H1 (cell line): ENCODE data around the gene AMHR2. TPM values are rescaled to one million over a fixed set of nuclear protein-coding genes. Genes with fewer than 3 reads are reported as not detected.

Source experiments
- CTCF ChIA-PET: fragments of 300-600 bp; sonication (Branson Sonifier 250); formaldehyde crosslinking; loops from one replicate; lab custom pipeline; 2021; ENCODE audit not compliant: partially characterized antibody; lab: Charles Lee
- POLR2A ChIA-PET: fragments of 300-600 bp; sonication (Branson Sonifier 250); formaldehyde crosslinking; loops from one replicate; lab custom pipeline; 2021; ENCODE audit warnings: inconsistent platforms; ENCODE audit not compliant: partially characterized antibody; lab: Charles Lee
- DNase-seq, 2 experiments: peaks; one replicate each; pipeline versions ENCODE4 v3.0.0 to v3.0.0-alpha.2; 2010 to 2022; ENCODE audit warnings: low spot score in 2 of 2, low read depth in 1 of 2, mixed read lengths in 1 of 2
- FAIRE-seq: peaks from 2 replicates; lab custom pipeline; 2011; peaks lifted over from hg19 to GRCh38; lab: Jason Lieb, UNC
- H2AFZ ChIP-seq: 2 replicates; pipeline ENCODE4 v1.8.1; 2012; ENCODE audit warnings: low read length, inconsistent platforms
- H2AK5ac ChIP-seq: 2 replicates; pipeline ENCODE4 v1.6.1; 2013; ENCODE audit warnings: low read depth, low read length
- H2BK120ac ChIP-seq: replicated peaks from 2 replicates; pipeline ENCODE3; 2013; ENCODE audit warnings: low read depth, low read length, inconsistent platforms
- H2BK12ac ChIP-seq: 2 replicates; pipeline ENCODE4 v1.6.1; 2013; ENCODE audit warnings: low read depth, low read length
- H2BK15ac ChIP-seq: 2 replicates; pipeline ENCODE4 v1.6.1; 2013; ENCODE audit warnings: low read length
- H2BK20ac ChIP-seq: 2 replicates; pipeline ENCODE4 v1.6.1; 2013; ENCODE audit warnings: low read length
- H2BK5ac ChIP-seq: 2 replicates; pipeline ENCODE4 v1.6.1; 2013; ENCODE audit warnings: low read depth, low read length
- H3K14ac ChIP-seq: 2 replicates; pipeline ENCODE4 v1.6.1; 2013; ENCODE audit warnings: inconsistent platforms; ENCODE audit not compliant: insufficient read length
- H3K18ac ChIP-seq: 2 replicates; pipeline ENCODE4 v1.6.1; 2013; ENCODE audit warnings: low read length; ENCODE audit errors: extremely low read depth
- H3K23ac ChIP-seq: 2 replicates; pipeline ENCODE4 v1.6.1; 2013; ENCODE audit warnings: inconsistent platforms; ENCODE audit not compliant: insufficient read length
- H3K23me2 ChIP-seq: 2 replicates; pipeline ENCODE4 v1.6.1; 2013; ENCODE audit warnings: low read depth, low read length
- H3K27ac ChIP-seq: 2 replicates; pipeline ENCODE4 v1.6.1; 2011; ENCODE audit warnings: low read depth, low read length, inconsistent platforms
- H3K27me3 ChIP-seq, 4 experiments: replicated peaks in 1 of 4; 1 replicate in 1 of 4; 2 replicates in 3 of 4; pipeline versions ENCODE4 v1.6.1 to v1.8.1; 2011 to 2013; ENCODE audit warnings: low read length in 3 of 4, mild to moderate bottlenecking in 3 of 4, inconsistent platforms in 2 of 4, mixed read lengths in 2 of 4, moderate library complexity in 1 of 4; ENCODE audit not compliant: control insufficient read depth in 3 of 4, insufficient read depth in 3 of 4; ENCODE audit errors: extremely low read depth in 1 of 4
- H3K36me3 ChIP-seq, 4 experiments: 2 replicates each; pipeline versions ENCODE4 v1.6.1 to v1.8.1; 2011 to 2013; ENCODE audit warnings: mild to moderate bottlenecking in 4 of 4, low read length in 3 of 4, moderate library complexity in 2 of 4, control low read depth in 1 of 4, inconsistent platforms in 1 of 4; ENCODE audit not compliant: insufficient read depth in 4 of 4, control insufficient read depth in 2 of 4
- H3K4ac ChIP-seq: replicated peaks from 2 replicates; pipeline ENCODE3; 2013; ENCODE audit warnings: low read length, low read depth, mixed read lengths, inconsistent platforms; ENCODE audit not compliant: insufficient read length
- H3K4me1 ChIP-seq, 4 experiments: replicated peaks in 1 of 4; 1 replicate in 1 of 4; 2 replicates in 3 of 4; pipeline versions ENCODE4 v1.6.1 to v1.8.1; 2011 to 2013; ENCODE audit warnings: low read length in 3 of 4, inconsistent platforms in 2 of 4, mixed read lengths in 1 of 4; ENCODE audit not compliant: insufficient read depth in 4 of 4, control insufficient read depth in 3 of 4
- H3K4me2 ChIP-seq, 2 experiments: 2 replicates each; pipeline versions ENCODE4 v1.6.1 to v1.8.1; 2011 to 2013; ENCODE audit warnings: low read depth in 2 of 2, low read length in 2 of 2, control low read depth in 1 of 2, inconsistent platforms in 1 of 2, mild to moderate bottlenecking in 1 of 2; ENCODE audit not compliant: insufficient read depth in 1 of 2
- H3K4me3 ChIP-seq, 4 experiments: fragments of 200-600, 300-600 bp in 1 of 4; sonication (generic), shearing (Covaris generic), sonication (Bioruptor Twin) in 1 of 4; 2 replicates each; pipeline versions ENCODE4 v1.5.1 to v1.8.1; 2011 to 2016; ENCODE audit warnings: low read length in 4 of 4, low read depth in 3 of 4, control low read depth in 2 of 4, inconsistent platforms in 2 of 4, mild to moderate bottlenecking in 2 of 4, mixed read lengths in 1 of 4, moderate library complexity in 1 of 4; ENCODE audit not compliant: insufficient read depth in 2 of 4; ENCODE audit errors: extremely low read depth in 1 of 4
- H3K56ac ChIP-seq: replicated peaks from 2 replicates; pipeline ENCODE3; 2013; ENCODE audit warnings: low read depth, mild to moderate bottlenecking, mixed read lengths, low read length, inconsistent platforms; ENCODE audit not compliant: insufficient read length
- H3K79me1 ChIP-seq: 2 replicates; pipeline ENCODE4 v1.6.1; 2013; ENCODE audit warnings: low read depth, low read length, control low read depth
- H3K79me2 ChIP-seq, 2 experiments: 2 replicates each; pipeline versions ENCODE4 v1.6.1 to v1.8.1; 2012 to 2013; ENCODE audit warnings: low read length in 2 of 2, mild to moderate bottlenecking in 2 of 2, inconsistent platforms in 1 of 2; ENCODE audit not compliant: insufficient read depth in 2 of 2, control insufficient read depth in 1 of 2
- H3K9ac ChIP-seq, 4 experiments: replicated peaks in 1 of 4; 1 replicate in 1 of 4; 2 replicates in 3 of 4; pipeline versions ENCODE4 v1.6.1 to v1.8.1; 2011 to 2013; ENCODE audit warnings: low read depth in 3 of 4, low read length in 3 of 4, control low read depth in 2 of 4, mild to moderate bottlenecking in 2 of 4, moderate library complexity in 2 of 4, inconsistent platforms in 1 of 4; ENCODE audit errors: extremely low read depth in 1 of 4
- H3K9me3 ChIP-seq, 2 experiments: 2 replicates each; pipeline versions ENCODE4 v1.6.1 to v1.8.1; 2012 to 2013; ENCODE audit warnings: mild to moderate bottlenecking in 2 of 2, moderate library complexity in 2 of 2, control low read depth in 1 of 2, inconsistent platforms in 1 of 2, low read depth in 1 of 2, low read length in 1 of 2, mixed read lengths in 1 of 2; ENCODE audit not compliant: insufficient read depth in 2 of 2
- H4K20me1 ChIP-seq, 2 experiments: replicated peaks in 1 of 2; 2 replicates each; pipeline versions ENCODE3 to v1.8.1; 2011 to 2013; ENCODE audit warnings: inconsistent platforms in 2 of 2, low read length in 2 of 2, mild to moderate bottlenecking in 1 of 2; ENCODE audit not compliant: insufficient read depth in 2 of 2, control insufficient read depth in 1 of 2
- H4K5ac ChIP-seq: 2 replicates; pipeline ENCODE4 v1.6.1; 2013; ENCODE audit warnings: low read length, low read depth, mixed read lengths, inconsistent platforms; ENCODE audit not compliant: insufficient read length
- H4K8ac ChIP-seq: 2 replicates; pipeline ENCODE4 v1.8.0; 2013; ENCODE audit warnings: mild to moderate bottlenecking, moderate library complexity, low read length, inconsistent platforms; ENCODE audit not compliant: insufficient read depth; ENCODE audit errors: extremely low read depth
- H4K91ac ChIP-seq: replicated peaks from 2 replicates; pipeline ENCODE3; 2013; ENCODE audit warnings: low read length, mixed read lengths, inconsistent platforms; ENCODE audit not compliant: insufficient read length
- EZH2 ChIP-seq: fragments of 200-600 bp; sonication (generic); IDR thresholded peaks from 2 replicates; pipeline ENCODE4 v1.7.1; 2012; ENCODE audit warnings: low read depth, mild to moderate bottlenecking, moderate library complexity, low read length, inconsistent platforms; ENCODE audit not compliant: severe bottlenecking
- FOSL1 ChIP-seq: IDR thresholded peaks from 2 replicates; pipeline ENCODE4 v1.6.1; 2011; ENCODE audit warnings: mild to moderate bottlenecking, low read depth, low read length, moderate library complexity; ENCODE audit not compliant: insufficient read depth
- POLR2AphosphoS5 ChIP-seq: IDR thresholded peaks from 2 replicates; pipeline ENCODE4 v1.6.1; 2011; ENCODE audit warnings: low read depth, low read length
- TBP ChIP-seq: IDR thresholded peaks from 2 replicates; pipeline ENCODE4 v1.6.1; 2011; ENCODE audit warnings: low read depth, low read length, improper control_type of control experiment
- WGBS, 2 experiments: shearing (Covaris generic) in 1 of 2; methylation state at CpG; one replicate each; pipeline versions ENCODE4 v1.1.6 to v1.1.7; 2013 to 2015; ENCODE audit warnings: low lambda C conversion rate in 2 of 2, mixed read lengths in 2 of 2, inconsistent platforms in 1 of 2, low coverage in 1 of 2, missing lambda C conversion rate in 1 of 2; ENCODE audit not compliant: insufficient replicate concordance in 2 of 2, insufficient coverage in 1 of 2, insufficient read length in 1 of 2; ENCODE audit errors: extremely low coverage in 1 of 2, missing lambda C conversion rate in 1 of 2; 5-methylcytosine and 5-hydroxymethylcytosine counted together
- polyA plus RNA-seq, 7 experiments: library from polyadenylated mRNA; depleted of rRNA in 3 of 7; stranded (reverse) in 5 of 7; unstranded in 2 of 7; fragments of >200 nt in 5 of 7; fragments of 200-250 nt in 2 of 7; gene quantifications; 1 replicate in 5 of 7; 2 replicates in 1 of 7; 4 replicates in 1 of 7; pipeline versions ENCODE4 v1.2.1 to v1.2.3, GENCODE V29; 2011 to 2013; ENCODE audit warnings: missing spikeins in 2 of 7, mixed read lengths in 2 of 7
- total RNA-seq: library from RNA; stranded (reverse); fragmentation: NEBNext Ultra II Directional; extraction: Animal tissue kit (Norgen Biotek cat#: 25700); gene quantifications from 2 replicates; pipeline ENCODE4 v1.2.1, GENCODE V29; 2021
- TF ChIP-seq, protein P1 (sequence below): IDR thresholded peaks from 2 replicates; pipeline ENCODE4 v1.6.1; 2011; ENCODE audit warnings: low read length, improper control_type of control experiment

Gene AMHR2
- total and polyA plus RNA-seq, 2 of the 8 experiments (the other 6 are each of a cell fraction or from before 2014, with no cell fraction given), result 0.29 to 0.35 TPM

DNA sequence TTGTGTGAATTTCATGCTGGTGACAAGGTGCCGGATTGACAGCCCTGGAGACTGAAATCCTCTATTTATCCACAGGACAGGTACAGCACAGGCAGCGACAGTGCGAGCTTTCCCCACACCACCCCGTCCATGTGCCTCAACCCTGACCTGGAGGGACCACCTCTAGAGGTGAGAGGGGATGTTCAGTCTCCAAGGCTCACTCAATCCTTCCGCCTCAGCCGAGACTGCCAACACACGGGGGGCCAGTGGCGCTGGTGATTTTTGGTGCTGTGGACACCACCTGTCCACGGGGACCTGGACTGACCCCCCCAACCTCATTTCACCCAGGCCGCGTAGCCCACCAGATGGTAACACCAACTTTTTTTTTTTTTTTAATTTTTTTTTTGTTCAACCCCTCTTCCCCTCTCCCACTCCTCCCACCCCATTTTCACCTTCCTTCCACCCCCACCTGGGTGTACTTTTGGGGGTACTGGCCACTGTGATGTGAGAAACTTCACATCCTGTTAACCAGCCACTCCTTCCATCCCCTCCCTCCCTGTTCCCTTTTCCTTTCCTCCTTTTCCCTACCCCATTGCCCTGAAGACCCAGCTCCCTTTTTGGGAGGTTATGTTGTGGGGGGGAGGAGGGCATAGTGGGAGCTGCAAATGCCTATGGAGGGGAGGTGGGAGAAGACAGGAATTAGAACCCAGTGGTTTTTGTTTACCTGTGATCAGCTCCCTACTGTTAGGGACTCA is 41.2 kb downstream of the AMHR2 start:
- H2BK20ac ChIP-seq, result no peak overlapping the region
- no peak overlapping the region for H3K56ac ChIP-seq
- H2BK12ac ChIP-seq, result no peak overlapping the region
- no peak overlapping the region for H3K27ac ChIP-seq
- no peak overlapping the region for H2BK120ac ChIP-seq
- H3K4me2 ChIP-seq, result no peak overlapping the region
- no peak overlapping the region for H4K91ac ChIP-seq
- no peak overlapping the region; the same call in 1 of the 2 replicates for H4K8ac ChIP-seq
- peak; percentile 18; the same call in 1 of the 2 replicates for TF ChIP-seq POLR2AphosphoS5
- TF ChIP-seq, protein P1, sequence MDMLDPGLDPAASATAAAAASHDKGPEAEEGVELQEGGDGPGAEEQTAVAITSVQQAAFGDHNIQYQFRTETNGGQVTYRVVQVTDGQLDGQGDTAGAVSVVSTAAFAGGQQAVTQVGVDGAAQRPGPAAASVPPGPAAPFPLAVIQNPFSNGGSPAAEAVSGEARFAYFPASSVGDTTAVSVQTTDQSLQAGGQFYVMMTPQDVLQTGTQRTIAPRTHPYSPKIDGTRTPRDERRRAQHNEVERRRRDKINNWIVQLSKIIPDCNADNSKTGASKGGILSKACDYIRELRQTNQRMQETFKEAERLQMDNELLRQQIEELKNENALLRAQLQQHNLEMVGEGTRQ, result no peak
- no peak for TF ChIP-seq EZH2
- TF ChIP-seq TBP, result no peak
- no peak for TF ChIP-seq FOSL1
- H3K4me3 ChIP-seq, result no peak overlapping the region
- H2BK15ac ChIP-seq, result no peak overlapping the region
- no peak overlapping the region for H2BK5ac ChIP-seq
- H4K20me1 ChIP-seq, result peaks cover 35 to 51% of the 10 kb centered on the region in 2 experiments
- no peak overlapping the region for H3K4ac ChIP-seq
- H3K14ac ChIP-seq, result no peak overlapping the region
- FAIRE-seq (no peak), DNase-seq (no peak)
- H3K9me3 ChIP-seq, result no peaks in the 10 kb centered on the region
- CTCF ChIA-PET, result interaction anchor here (0.6 to 6.4 kb wide), 6 partner anchors 10 to 58 kb away, joined by 3 to 57 read pairs (median 6); no protein-coding TSS in a partner anchor
- H4K5ac ChIP-seq, result no peak overlapping the region
- H3K79me2 ChIP-seq, result peaks cover 0 to 70% of the 10 kb centered on the region in 2 experiments; a peak in 3 of 4 replicates
- peaks cover 88 to 100% (median 95%) of the 10 kb centered on the region in 4 experiments for H3K36me3 ChIP-seq
- peaks cover 7% of the 10 kb centered on the region for H3K79me1 ChIP-seq
- no peak overlapping the region for H2AFZ ChIP-seq
- no peak overlapping the region for H2AK5ac ChIP-seq
- WGBS, 2 experiments, result 92% methylated on average over 11 of the region's 11 CpGs; no CpG with 5 or more reads in 1 of the 2 experiments
- H3K18ac ChIP-seq, result no peak overlapping the region
- POLR2A ChIA-PET, result interaction anchor here (0.6 to 67.0 kb wide), 12 partner anchors 3 to 207 kb away, joined by 3 to 3397 read pairs (median 4); partner anchors contain the start of genes AAAS, MAP3K12, MYG1 and NPFF
- H3K23ac ChIP-seq, result no peak overlapping the region
- peaks cover 0 to 10% (median 0%) of the 10 kb centered on the region in 4 experiments; a peak in 3 of 7 replicates for H3K4me1 ChIP-seq
- H3K23me2 ChIP-seq, result no peaks in the 10 kb centered on the region; the same call in 1 of the 2 replicates
- H3K27me3 ChIP-seq, result no peaks in the 10 kb centered on the region
- no peak overlapping the region for H3K9ac ChIP-seq
